WTC11 (cell line): ENCODE results near the gene GPR18. TPM values are rescaled to one million over a fixed set of nuclear protein-coding genes. Genes with fewer than 3 reads are reported as not detected.

Experiments used
- ATAC-seq: fragments of 200-7000 bp; cut with Tn5 transposase; 2 replicates; pipeline ENCODE4 v1.10.0; 2021; ENCODE audit warnings: mild to moderate bottlenecking, moderate library complexity
- CTCF ChIA-PET: fragments of 300-600 bp; sonication (Branson Sonifier 250); formaldehyde crosslinking; loops from one replicate; lab custom pipeline; 2021; ENCODE audit warnings: antibody characterized with exemption; lab: Charles Lee
- POLR2A ChIA-PET: fragments of 350-600 bp; sonication (Branson Sonifier 250); formaldehyde crosslinking; loops from one replicate; lab custom pipeline; 2021; ENCODE audit warnings: antibody characterized with exemption; lab: Charles Lee
- DNase-seq: peaks from one replicate; pipeline ENCODE4 v3.0.0; 2021; ENCODE audit warnings: low spot score
- H3K27ac Mint-ChIP-seq: 2 replicates; pipeline ENCODE4 v1.8.0; 2021; ENCODE audit warnings: mixed read lengths
- H3K27me3 Mint-ChIP-seq: 2 replicates; pipeline ENCODE4 v1.8.0; 2021; ENCODE audit warnings: low read depth, mild to moderate bottlenecking, moderate library complexity, mixed read lengths
- H3K36me3 Mint-ChIP-seq: 2 replicates; pipeline ENCODE4 v1.8.0; 2021; ENCODE audit warnings: mixed read lengths
- H3K4me1 Mint-ChIP-seq: 2 replicates; pipeline ENCODE4 v1.8.0; 2022; ENCODE audit warnings: mixed read lengths
- H3K4me3 Mint-ChIP-seq: 2 replicates; pipeline ENCODE4 v1.8.0; 2021; ENCODE audit warnings: mild to moderate bottlenecking, moderate library complexity, mixed read lengths
- H3K9me3 Mint-ChIP-seq: 2 replicates; pipeline ENCODE4 v1.8.0; 2021; ENCODE audit warnings: mixed read lengths
- CBFB ChIP-seq: sonication (generic); formaldehyde crosslinking; IDR thresholded peaks from 2 replicates; pipeline ENCODE4 v1.8.1; 2022; ENCODE audit warnings: mild to moderate bottlenecking, low read depth, missing genetic modification reagents
- EMX1 ChIP-seq: fragments of 250-450 bp; sonication (Bioruptor Pico); IDR thresholded peaks from 2 replicates; pipeline ENCODE4 v1.8.0; 2021; ENCODE audit warnings: mild to moderate bottlenecking
- ESRRA ChIP-seq: sonication (generic); formaldehyde crosslinking; IDR thresholded peaks from 2 replicates; pipeline ENCODE4 v1.8.1; 2022; ENCODE audit warnings: mild to moderate bottlenecking, missing genetic modification reagents, borderline replicate concordance
- GTF2I ChIP-seq: fragments of 250-450 bp; sonication (Bioruptor Pico); conservative IDR thresholded peaks from 2 replicates; pipeline ENCODE4 v1.4.0; 2021; ENCODE audit warnings: mild to moderate bottlenecking
- HMGA2 ChIP-seq: fragments of 250-450 bp; sonication (Bioruptor Pico); IDR thresholded peaks from 2 replicates; pipeline ENCODE4 v1.4.0; 2021; ENCODE audit warnings: mild to moderate bottlenecking, moderate library complexity
- IRF2 ChIP-seq: sonication (generic); formaldehyde crosslinking; IDR thresholded peaks from 2 replicates; pipeline ENCODE4 v1.8.0; 2022; ENCODE audit warnings: low read depth, missing genetic modification reagents, borderline replicate concordance
- KAT7 ChIP-seq: sonication (generic); formaldehyde crosslinking; IDR thresholded peaks from 2 replicates; pipeline ENCODE4 v1.8.1; 2023; ENCODE audit warnings: missing genetic modification reagents, mild to moderate bottlenecking, borderline replicate concordance
- NFATC4 ChIP-seq: fragments of 250-450 bp; sonication (Bioruptor Pico); IDR thresholded peaks from 2 replicates; pipeline ENCODE4 v1.9.0; 2021; ENCODE audit warnings: mild to moderate bottlenecking
- OVOL2 ChIP-seq: fragments of 250-450 bp; sonication (Bioruptor Pico); IDR thresholded peaks from 2 replicates; pipeline ENCODE4 v1.9.0; 2021; ENCODE audit warnings: mild to moderate bottlenecking, borderline replicate concordance
- SOX15 ChIP-seq: fragments of 250-450 bp; sonication (Bioruptor Pico); IDR thresholded peaks from 2 replicates; pipeline ENCODE4 v1.9.0; 2021; ENCODE audit warnings: mild to moderate bottlenecking
- TP53 ChIP-seq: sonication (generic); formaldehyde crosslinking; IDR thresholded peaks from 2 replicates; pipeline ENCODE4 v1.8.1; 2023; ENCODE audit warnings: mild to moderate bottlenecking, missing genetic modification reagents
- ZNF121 ChIP-seq: sonication (generic); formaldehyde crosslinking; IDR thresholded peaks from 2 replicates; pipeline ENCODE4 v1.8.0; 2023; ENCODE audit warnings: missing genetic modification reagents
- ZNF138 ChIP-seq: sonication (generic); formaldehyde crosslinking; conservative IDR thresholded peaks from 2 replicates; pipeline ENCODE4 v1.8.1; 2022; ENCODE audit warnings: mild to moderate bottlenecking, moderate library complexity, missing genetic modification reagents
- ZNF219 ChIP-seq: sonication (generic); formaldehyde crosslinking; IDR thresholded peaks from 2 replicates; pipeline ENCODE4 v1.8.0; 2023; ENCODE audit warnings: missing genetic modification reagents, mild to moderate bottlenecking, borderline replicate concordance
- ZNF317 ChIP-seq: sonication (generic); formaldehyde crosslinking; IDR thresholded peaks from 2 replicates; pipeline ENCODE4 v1.8.1; 2023; ENCODE audit warnings: low read depth, mild to moderate bottlenecking, moderate library complexity, missing genetic modification reagents, borderline replicate concordance
- total RNA-seq: library from RNA; stranded (reverse); gene quantifications from 3 replicates; pipeline ENCODE4 v1.2.3, GENCODE V29; 2021
- TF ChIP-seq, protein P1 (sequence below): sonication (generic); formaldehyde crosslinking; conservative IDR thresholded peaks from 2 replicates; pipeline ENCODE4 v1.8.1; 2023; ENCODE audit warnings: mild to moderate bottlenecking, low read depth, missing genetic modification reagents, moderate library complexity
- TF ChIP-seq, protein P2 (sequence below): sonication (generic); formaldehyde crosslinking; IDR thresholded peaks from 2 replicates; pipeline ENCODE4 v1.8.1; 2022; ENCODE audit warnings: mild to moderate bottlenecking, missing genetic modification reagents, moderate library complexity, borderline replicate concordance
- TF ChIP-seq, protein P3 (sequence below): sonication (generic); formaldehyde crosslinking; IDR thresholded peaks from 2 replicates; pipeline ENCODE4 v1.8.0; 2022; ENCODE audit warnings: mild to moderate bottlenecking, missing genetic modification reagents
- TF ChIP-seq, protein P4 (sequence below): sonication (generic); formaldehyde crosslinking; IDR thresholded peaks from 2 replicates; pipeline ENCODE4 v1.8.0; 2023; ENCODE audit warnings: mild to moderate bottlenecking, missing genetic modification reagents
- TF ChIP-seq, protein P5 (sequence below): sonication (generic); formaldehyde crosslinking; IDR thresholded peaks from 2 replicates; pipeline ENCODE4 v1.8.1; 2022; ENCODE audit warnings: missing genetic modification reagents, borderline replicate concordance
- TF ChIP-seq, protein P6 (sequence below): sonication (generic); formaldehyde crosslinking; IDR thresholded peaks from 2 replicates; pipeline ENCODE4 v1.8.0; 2022; ENCODE audit warnings: mild to moderate bottlenecking, missing genetic modification reagents
- TF ChIP-seq, protein P7 (sequence below): sonication (generic); formaldehyde crosslinking; IDR thresholded peaks from 2 replicates; pipeline ENCODE4 v1.8.1; 2023; ENCODE audit warnings: mild to moderate bottlenecking, missing genetic modification reagents

GPR18 gene
- total RNA-seq, 1 experiment from 2014 or later: 0.09 TPM

DNA sequence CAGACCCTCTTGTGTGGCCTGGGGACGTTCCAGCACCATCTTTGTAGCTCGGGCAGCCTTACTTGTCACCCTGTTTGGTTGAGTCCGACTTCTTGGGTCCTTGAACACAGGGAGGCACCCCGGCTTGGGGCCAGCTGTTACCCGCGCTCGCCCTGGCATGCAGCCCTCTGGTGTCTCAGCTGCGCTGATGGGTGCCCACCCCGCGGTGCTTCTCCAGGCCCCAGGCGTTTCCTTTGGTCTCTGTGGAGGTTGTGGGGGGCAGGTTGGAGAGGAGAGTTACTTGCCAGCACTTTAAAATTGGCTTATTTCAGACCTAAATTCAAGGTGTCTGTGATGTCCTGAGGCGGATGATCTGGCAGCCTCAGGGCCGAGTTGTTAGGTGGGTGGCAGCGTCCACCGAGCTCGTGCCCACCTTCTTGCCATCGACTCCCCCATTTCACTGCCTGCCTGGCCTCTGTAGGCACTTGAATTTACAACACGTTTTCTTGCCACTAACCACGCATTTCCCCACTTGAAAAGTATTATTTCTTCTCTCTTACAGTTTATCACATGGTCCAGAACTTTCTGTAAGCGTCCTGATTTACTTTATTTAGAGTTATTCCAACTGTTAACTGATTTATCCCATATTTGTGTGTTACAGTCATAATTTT, 40.6 kb downstream of the GPR18 start:
- no peaks in the 10 kb centered on the region for H3K9me3 Mint-ChIP-seq
- H3K27ac Mint-ChIP-seq: peak overlapping the region; percentile 63; the same call in 1 of the 2 replicates
- CTCF ChIA-PET: interaction anchor here (0.6 kb wide), 1 partner anchor 1328 kb away, joined by 6 read pairs; no protein-coding TSS in a partner anchor
- H3K4me3 Mint-ChIP-seq: no peak overlapping the region
- no peak for DNase-seq
- H3K36me3 Mint-ChIP-seq: peaks cover 5% of the 10 kb centered on the region
- no peaks in the 10 kb centered on the region for H3K27me3 Mint-ChIP-seq
- TF ChIP-seq CBFB (CRISPR knock-in tag): no peak
- no peak for TF ChIP-seq TP53 (CRISPR knock-in tag)
- TF ChIP-seq ZNF317 (CRISPR knock-in tag): no peak
- TF ChIP-seq ZNF219 (CRISPR knock-in tag): no peak
- TF ChIP-seq, protein P1, sequence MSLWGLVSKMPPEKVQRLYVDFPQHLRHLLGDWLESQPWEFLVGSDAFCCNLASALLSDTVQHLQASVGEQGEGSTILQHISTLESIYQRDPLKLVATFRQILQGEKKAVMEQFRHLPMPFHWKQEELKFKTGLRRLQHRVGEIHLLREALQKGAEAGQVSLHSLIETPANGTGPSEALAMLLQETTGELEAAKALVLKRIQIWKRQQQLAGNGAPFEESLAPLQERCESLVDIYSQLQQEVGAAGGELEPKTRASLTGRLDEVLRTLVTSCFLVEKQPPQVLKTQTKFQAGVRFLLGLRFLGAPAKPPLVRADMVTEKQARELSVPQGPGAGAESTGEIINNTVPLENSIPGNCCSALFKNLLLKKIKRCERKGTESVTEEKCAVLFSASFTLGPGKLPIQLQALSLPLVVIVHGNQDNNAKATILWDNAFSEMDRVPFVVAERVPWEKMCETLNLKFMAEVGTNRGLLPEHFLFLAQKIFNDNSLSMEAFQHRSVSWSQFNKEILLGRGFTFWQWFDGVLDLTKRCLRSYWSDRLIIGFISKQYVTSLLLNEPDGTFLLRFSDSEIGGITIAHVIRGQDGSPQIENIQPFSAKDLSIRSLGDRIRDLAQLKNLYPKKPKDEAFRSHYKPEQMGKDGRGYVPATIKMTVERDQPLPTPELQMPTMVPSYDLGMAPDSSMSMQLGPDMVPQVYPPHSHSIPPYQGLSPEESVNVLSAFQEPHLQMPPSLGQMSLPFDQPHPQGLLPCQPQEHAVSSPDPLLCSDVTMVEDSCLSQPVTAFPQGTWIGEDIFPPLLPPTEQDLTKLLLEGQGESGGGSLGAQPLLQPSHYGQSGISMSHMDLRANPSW (CRISPR knock-in tag): no peak
- TF ChIP-seq GTF2I (CRISPR knock-in tag): no peak
- TF ChIP-seq SOX15 (CRISPR knock-in tag): no peak
- TF ChIP-seq, protein P2, sequence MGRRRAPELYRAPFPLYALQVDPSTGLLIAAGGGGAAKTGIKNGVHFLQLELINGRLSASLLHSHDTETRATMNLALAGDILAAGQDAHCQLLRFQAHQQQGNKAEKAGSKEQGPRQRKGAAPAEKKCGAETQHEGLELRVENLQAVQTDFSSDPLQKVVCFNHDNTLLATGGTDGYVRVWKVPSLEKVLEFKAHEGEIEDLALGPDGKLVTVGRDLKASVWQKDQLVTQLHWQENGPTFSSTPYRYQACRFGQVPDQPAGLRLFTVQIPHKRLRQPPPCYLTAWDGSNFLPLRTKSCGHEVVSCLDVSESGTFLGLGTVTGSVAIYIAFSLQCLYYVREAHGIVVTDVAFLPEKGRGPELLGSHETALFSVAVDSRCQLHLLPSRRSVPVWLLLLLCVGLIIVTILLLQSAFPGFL (CRISPR knock-in tag): no peak
- no peak for TF ChIP-seq IRF2
- TF ChIP-seq EMX1 (CRISPR knock-in tag): no peak
- no peak for TF ChIP-seq OVOL2 (CRISPR knock-in tag)
- TF ChIP-seq, all 79 proteins: peak for 0
- POLR2A ChIA-PET: interaction anchor here (0.7 kb wide), 1 partner anchor 266 kb away, joined by 4 read pairs; no protein-coding TSS in a partner anchor
- no peak; the same call in 1 of the 2 replicates for ATAC-seq
- H3K4me1 Mint-ChIP-seq: peaks cover 43% of the 10 kb centered on the region

DNA sequence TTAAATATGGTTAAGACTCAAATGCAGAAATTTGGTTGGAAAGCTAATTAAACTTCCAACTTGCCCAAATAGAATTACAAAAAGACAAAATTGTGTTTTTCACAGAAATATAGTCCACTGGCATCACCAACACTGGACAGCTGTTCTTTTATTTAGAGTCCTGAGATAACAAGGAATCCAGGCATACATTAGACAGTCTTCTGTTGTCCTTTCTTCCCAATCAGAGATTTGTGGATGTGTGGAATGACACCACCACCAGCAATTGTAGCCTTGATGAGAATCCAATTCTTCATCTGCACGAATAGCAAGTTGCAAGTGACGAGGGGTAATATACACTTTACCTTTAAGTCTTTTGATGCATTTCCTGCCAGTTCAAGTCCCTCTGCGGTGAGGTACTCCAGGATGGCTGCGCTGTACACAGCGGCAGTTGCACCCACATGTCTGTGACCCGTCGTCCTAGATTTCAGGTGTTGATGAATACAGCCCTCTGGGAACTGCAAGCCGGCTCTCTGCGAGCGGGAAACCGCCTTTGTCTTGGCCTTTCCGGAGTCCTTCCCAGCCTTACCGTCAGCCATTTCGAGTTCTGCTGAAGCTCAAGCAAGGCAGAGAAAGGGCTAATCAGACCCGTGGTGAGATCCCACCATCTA, 42.9 kb downstream of the GPR18 start:
- no peak for DNase-seq
- Mint-ChIP-seq H3K9me3 (no peaks in the 10 kb centered on the region), H3K36me3 (no peaks in the 10 kb centered on the region), H3K4me1 (peaks cover 45% of the 10 kb centered on the region), H3K27me3 (no peaks in the 10 kb centered on the region), H3K27ac (peak overlapping the region; percentile 93), H3K4me3 (no peak overlapping the region)
- peak; percentile 29 for ATAC-seq
- POLR2A ChIA-PET: no interaction called here
- CTCF ChIA-PET: interaction anchor here (0.8 to 1.9 kb wide), 4 partner anchors 14 to 172 kb away, joined by 3 to 10 read pairs (median 4); no protein-coding TSS in a partner anchor
- TF ChIP-seq, protein P3, sequence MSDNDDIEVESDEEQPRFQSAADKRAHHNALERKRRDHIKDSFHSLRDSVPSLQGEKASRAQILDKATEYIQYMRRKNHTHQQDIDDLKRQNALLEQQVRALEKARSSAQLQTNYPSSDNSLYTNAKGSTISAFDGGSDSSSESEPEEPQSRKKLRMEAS (CRISPR knock-in tag): no peak
- TF ChIP-seq HMGA2 (CRISPR knock-in tag) (no peak), ESRRA (CRISPR knock-in tag) (no peak), ZNF138 (CRISPR knock-in tag) (no peak), KAT7 (CRISPR knock-in tag) (no peak), NFATC4 (CRISPR knock-in tag) (no peak), ZNF121 (no peak)
- TF ChIP-seq, protein P4, sequence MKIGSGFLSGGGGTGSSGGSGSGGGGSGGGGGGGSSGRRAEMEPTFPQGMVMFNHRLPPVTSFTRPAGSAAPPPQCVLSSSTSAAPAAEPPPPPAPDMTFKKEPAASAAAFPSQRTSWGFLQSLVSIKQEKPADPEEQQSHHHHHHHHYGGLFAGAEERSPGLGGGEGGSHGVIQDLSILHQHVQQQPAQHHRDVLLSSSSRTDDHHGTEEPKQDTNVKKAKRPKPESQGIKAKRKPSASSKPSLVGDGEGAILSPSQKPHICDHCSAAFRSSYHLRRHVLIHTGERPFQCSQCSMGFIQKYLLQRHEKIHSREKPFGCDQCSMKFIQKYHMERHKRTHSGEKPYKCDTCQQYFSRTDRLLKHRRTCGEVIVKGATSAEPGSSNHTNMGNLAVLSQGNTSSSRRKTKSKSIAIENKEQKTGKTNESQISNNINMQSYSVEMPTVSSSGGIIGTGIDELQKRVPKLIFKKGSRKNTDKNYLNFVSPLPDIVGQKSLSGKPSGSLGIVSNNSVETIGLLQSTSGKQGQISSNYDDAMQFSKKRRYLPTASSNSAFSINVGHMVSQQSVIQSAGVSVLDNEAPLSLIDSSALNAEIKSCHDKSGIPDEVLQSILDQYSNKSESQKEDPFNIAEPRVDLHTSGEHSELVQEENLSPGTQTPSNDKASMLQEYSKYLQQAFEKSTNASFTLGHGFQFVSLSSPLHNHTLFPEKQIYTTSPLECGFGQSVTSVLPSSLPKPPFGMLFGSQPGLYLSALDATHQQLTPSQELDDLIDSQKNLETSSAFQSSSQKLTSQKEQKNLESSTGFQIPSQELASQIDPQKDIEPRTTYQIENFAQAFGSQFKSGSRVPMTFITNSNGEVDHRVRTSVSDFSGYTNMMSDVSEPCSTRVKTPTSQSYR (CRISPR knock-in tag): no peak
- TF ChIP-seq, protein P5, sequence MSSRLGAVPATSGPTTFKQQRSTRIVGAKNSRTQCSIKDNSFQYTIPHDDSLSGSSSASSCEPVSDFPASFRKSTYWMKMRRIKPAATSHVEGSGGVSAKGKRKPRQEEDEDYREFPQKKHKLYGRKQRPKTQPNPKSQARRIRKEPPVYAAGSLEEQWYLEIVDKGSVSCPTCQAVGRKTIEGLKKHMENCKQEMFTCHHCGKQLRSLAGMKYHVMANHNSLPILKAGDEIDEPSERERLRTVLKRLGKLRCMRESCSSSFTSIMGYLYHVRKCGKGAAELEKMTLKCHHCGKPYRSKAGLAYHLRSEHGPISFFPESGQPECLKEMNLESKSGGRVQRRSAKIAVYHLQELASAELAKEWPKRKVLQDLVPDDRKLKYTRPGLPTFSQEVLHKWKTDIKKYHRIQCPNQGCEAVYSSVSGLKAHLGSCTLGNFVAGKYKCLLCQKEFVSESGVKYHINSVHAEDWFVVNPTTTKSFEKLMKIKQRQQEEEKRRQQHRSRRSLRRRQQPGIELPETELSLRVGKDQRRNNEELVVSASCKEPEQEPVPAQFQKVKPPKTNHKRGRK (CRISPR knock-in tag): no peak
- TF ChIP-seq, protein P6, sequence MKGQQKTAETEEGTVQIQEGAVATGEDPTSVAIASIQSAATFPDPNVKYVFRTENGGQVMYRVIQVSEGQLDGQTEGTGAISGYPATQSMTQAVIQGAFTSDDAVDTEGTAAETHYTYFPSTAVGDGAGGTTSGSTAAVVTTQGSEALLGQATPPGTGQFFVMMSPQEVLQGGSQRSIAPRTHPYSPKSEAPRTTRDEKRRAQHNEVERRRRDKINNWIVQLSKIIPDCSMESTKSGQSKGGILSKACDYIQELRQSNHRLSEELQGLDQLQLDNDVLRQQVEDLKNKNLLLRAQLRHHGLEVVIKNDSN (CRISPR knock-in tag): no peak
- TF ChIP-seq, protein P7, sequence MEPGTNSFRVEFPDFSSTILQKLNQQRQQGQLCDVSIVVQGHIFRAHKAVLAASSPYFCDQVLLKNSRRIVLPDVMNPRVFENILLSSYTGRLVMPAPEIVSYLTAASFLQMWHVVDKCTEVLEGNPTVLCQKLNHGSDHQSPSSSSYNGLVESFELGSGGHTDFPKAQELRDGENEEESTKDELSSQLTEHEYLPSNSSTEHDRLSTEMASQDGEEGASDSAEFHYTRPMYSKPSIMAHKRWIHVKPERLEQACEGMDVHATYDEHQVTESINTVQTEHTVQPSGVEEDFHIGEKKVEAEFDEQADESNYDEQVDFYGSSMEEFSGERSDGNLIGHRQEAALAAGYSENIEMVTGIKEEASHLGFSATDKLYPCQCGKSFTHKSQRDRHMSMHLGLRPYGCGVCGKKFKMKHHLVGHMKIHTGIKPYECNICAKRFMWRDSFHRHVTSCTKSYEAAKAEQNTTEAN (CRISPR knock-in tag): no peak
- TF ChIP-seq, protein P2 (CRISPR knock-in tag): no peak
